WTC11 (cell line): ENCODE results near the gene SCAI. TPM values are rescaled to one million over a fixed set of nuclear protein-coding genes. Genes with fewer than 3 reads are reported as not detected.

ENCODE experiments used
- ATAC-seq: fragments of 200-7000 bp; cut with Tn5 transposase; 2 replicates; pipeline ENCODE4 v1.10.0; 2021; ENCODE audit warnings: mild to moderate bottlenecking, moderate library complexity
- CTCF ChIA-PET: fragments of 300-600 bp; sonication (Branson Sonifier 250); formaldehyde crosslinking; loops from one replicate; lab custom pipeline; 2021; ENCODE audit warnings: antibody characterized with exemption; lab: Charles Lee
- POLR2A ChIA-PET: fragments of 350-600 bp; sonication (Branson Sonifier 250); formaldehyde crosslinking; loops from one replicate; lab custom pipeline; 2021; ENCODE audit warnings: antibody characterized with exemption; lab: Charles Lee
- DNase-seq: peaks from one replicate; pipeline ENCODE4 v3.0.0; 2021; ENCODE audit warnings: low spot score
- H3K27ac Mint-ChIP-seq: 2 replicates; pipeline ENCODE4 v1.8.0; 2021; ENCODE audit warnings: mixed read lengths
- H3K27me3 Mint-ChIP-seq: 2 replicates; pipeline ENCODE4 v1.8.0; 2021; ENCODE audit warnings: low read depth, mild to moderate bottlenecking, moderate library complexity, mixed read lengths
- H3K36me3 Mint-ChIP-seq: 2 replicates; pipeline ENCODE4 v1.8.0; 2021; ENCODE audit warnings: mixed read lengths
- H3K4me1 Mint-ChIP-seq: 2 replicates; pipeline ENCODE4 v1.8.0; 2022; ENCODE audit warnings: mixed read lengths
- H3K4me3 Mint-ChIP-seq: 2 replicates; pipeline ENCODE4 v1.8.0; 2021; ENCODE audit warnings: mild to moderate bottlenecking, moderate library complexity, mixed read lengths
- H3K9me3 Mint-ChIP-seq: 2 replicates; pipeline ENCODE4 v1.8.0; 2021; ENCODE audit warnings: mixed read lengths
- KAT7 ChIP-seq: sonication (generic); formaldehyde crosslinking; IDR thresholded peaks from 2 replicates; pipeline ENCODE4 v1.8.1; 2023; ENCODE audit warnings: missing genetic modification reagents, mild to moderate bottlenecking, borderline replicate concordance
- MYBL2 ChIP-seq: sonication (generic); formaldehyde crosslinking; IDR thresholded peaks from 2 replicates; pipeline ENCODE4 v1.8.1; 2023; ENCODE audit warnings: mild to moderate bottlenecking, moderate library complexity, missing genetic modification reagents
- OVOL2 ChIP-seq: fragments of 250-450 bp; sonication (Bioruptor Pico); IDR thresholded peaks from 2 replicates; pipeline ENCODE4 v1.9.0; 2021; ENCODE audit warnings: mild to moderate bottlenecking, borderline replicate concordance
- SMAD4 ChIP-seq: sonication (generic); formaldehyde crosslinking; IDR thresholded peaks from 2 replicates; pipeline ENCODE4 v1.8.0; 2022; ENCODE audit warnings: mild to moderate bottlenecking, missing genetic modification reagents
- TEAD1 ChIP-seq: sonication (generic); formaldehyde crosslinking; IDR thresholded peaks from 2 replicates; pipeline ENCODE4 v1.8.0; 2022; ENCODE audit warnings: mild to moderate bottlenecking, missing genetic modification reagents
- TEAD4 ChIP-seq: sonication (generic); formaldehyde crosslinking; IDR thresholded peaks from 2 replicates; pipeline ENCODE4 v1.8.0; 2022; ENCODE audit warnings: mild to moderate bottlenecking, missing genetic modification reagents
- ZNF138 ChIP-seq: sonication (generic); formaldehyde crosslinking; conservative IDR thresholded peaks from 2 replicates; pipeline ENCODE4 v1.8.1; 2022; ENCODE audit warnings: mild to moderate bottlenecking, moderate library complexity, missing genetic modification reagents
- ZNF263 ChIP-seq: sonication (generic); formaldehyde crosslinking; IDR thresholded peaks from 2 replicates; pipeline ENCODE4 v1.8.1; 2022; ENCODE audit warnings: low read depth, mild to moderate bottlenecking, moderate library complexity, missing genetic modification reagents
- ZNF317 ChIP-seq: sonication (generic); formaldehyde crosslinking; IDR thresholded peaks from 2 replicates; pipeline ENCODE4 v1.8.1; 2023; ENCODE audit warnings: low read depth, mild to moderate bottlenecking, moderate library complexity, missing genetic modification reagents, borderline replicate concordance
- total RNA-seq: library from RNA; stranded (reverse); gene quantifications from 3 replicates; pipeline ENCODE4 v1.2.3, GENCODE V29; 2021
- TF ChIP-seq, protein P1 (sequence below): fragments of 250-450 bp; sonication (Bioruptor Pico); IDR thresholded peaks from 2 replicates; pipeline ENCODE4 v1.9.0; 2021; ENCODE audit warnings: mild to moderate bottlenecking
- TF ChIP-seq, protein P2 (sequence below): sonication (generic); formaldehyde crosslinking; conservative IDR thresholded peaks from 2 replicates; pipeline ENCODE4 v1.8.1; 2022; ENCODE audit warnings: mild to moderate bottlenecking, missing genetic modification reagents
- TF ChIP-seq, protein P3 (sequence below): sonication (generic); formaldehyde crosslinking; IDR thresholded peaks from 2 replicates; pipeline ENCODE4 v1.8.0; 2022; ENCODE audit warnings: mild to moderate bottlenecking, missing genetic modification reagents
- TF ChIP-seq, protein P4 (sequence below): sonication (generic); formaldehyde crosslinking; IDR thresholded peaks from 2 replicates; pipeline ENCODE4 v1.8.0; 2022; ENCODE audit warnings: missing genetic modification reagents
- TF ChIP-seq, protein P5 (sequence below): sonication (generic); formaldehyde crosslinking; IDR thresholded peaks from 2 replicates; pipeline ENCODE4 v1.8.1; 2023; ENCODE audit warnings: mild to moderate bottlenecking, moderate library complexity, missing genetic modification reagents
- TF ChIP-seq, protein P6 (sequence below): sonication (generic); formaldehyde crosslinking; IDR thresholded peaks from 2 replicates; pipeline ENCODE4 v1.8.1; 2022; ENCODE audit warnings: mild to moderate bottlenecking, moderate library complexity, missing genetic modification reagents

The SCAI gene
- total RNA-seq, 1 experiment from 2014 or later = 20.4 TPM

DNA sequence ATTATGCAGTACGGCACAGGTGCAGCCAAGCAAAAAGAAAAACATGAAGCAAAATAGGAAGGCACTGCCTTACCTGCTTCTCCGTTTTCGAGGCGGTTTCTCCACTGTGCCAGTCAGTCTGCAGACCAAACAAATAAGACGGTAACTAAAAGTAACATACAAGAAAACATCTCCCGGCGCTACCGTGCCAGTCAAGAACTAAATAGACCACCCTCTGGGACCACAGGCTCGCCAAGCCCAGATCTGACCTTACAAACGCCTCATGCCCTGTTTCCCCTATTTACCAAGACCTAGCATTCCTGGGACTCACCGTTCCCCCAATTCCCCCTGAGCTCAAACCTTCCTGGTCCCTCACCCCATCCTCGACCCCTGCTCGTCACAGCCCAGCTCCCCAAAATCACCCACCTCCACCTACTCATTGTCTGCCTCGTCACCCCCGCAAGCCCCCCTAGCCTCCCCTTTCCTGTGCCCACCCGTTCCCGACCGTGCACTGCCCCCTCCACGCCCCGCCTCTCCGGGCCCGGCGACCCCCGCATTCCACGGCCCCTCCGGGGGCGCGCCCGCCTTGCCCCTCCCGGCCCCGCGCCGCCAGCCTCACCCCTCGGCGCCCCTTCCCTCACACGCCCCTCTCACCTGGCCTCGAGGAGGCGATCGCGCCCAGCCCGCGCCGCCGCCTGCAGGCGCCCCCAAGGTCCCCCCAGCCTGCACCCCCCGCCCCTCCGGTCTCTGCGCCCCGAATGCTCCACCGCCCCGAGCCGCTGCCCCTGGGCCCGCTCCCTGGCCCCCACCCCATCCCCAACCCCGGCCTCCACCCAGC lies 560 bp downstream of the SCAI start:
- Mint-ChIP-seq H3K36me3 (peaks cover 15% of the 10 kb centered on the region), H3K9me3 (no peaks in the 10 kb centered on the region), H3K4me1 (peaks cover 14% of the 10 kb centered on the region), H3K27ac (peak overlapping the region; percentile 95), H3K27me3 (no peaks in the 10 kb centered on the region), H3K4me3 (peak overlapping the region; percentile 96)
- CTCF ChIA-PET = interaction anchor here (0.5 to 2.0 kb wide), 16 partner anchors 9 to 603 kb away, joined by 3 to 7 read pairs (median 4); partner anchors contain the start of gene ARPC5L
- POLR2A ChIA-PET = interaction anchor here (0.5 to 1.0 kb wide), 4 partner anchors 99 to 800 kb away, joined by 3 read pairs; partner anchors contain the start of gene HSPA5
- TF ChIP-seq SMAD4 (CRISPR knock-in tag) (no peak), MYBL2 (0 out of 2 replicates have a peak, but pooled peaks have one; percentile 11)
- ATAC-seq (peak; percentile 21), DNase-seq (peak; percentile 61)

DNA sequence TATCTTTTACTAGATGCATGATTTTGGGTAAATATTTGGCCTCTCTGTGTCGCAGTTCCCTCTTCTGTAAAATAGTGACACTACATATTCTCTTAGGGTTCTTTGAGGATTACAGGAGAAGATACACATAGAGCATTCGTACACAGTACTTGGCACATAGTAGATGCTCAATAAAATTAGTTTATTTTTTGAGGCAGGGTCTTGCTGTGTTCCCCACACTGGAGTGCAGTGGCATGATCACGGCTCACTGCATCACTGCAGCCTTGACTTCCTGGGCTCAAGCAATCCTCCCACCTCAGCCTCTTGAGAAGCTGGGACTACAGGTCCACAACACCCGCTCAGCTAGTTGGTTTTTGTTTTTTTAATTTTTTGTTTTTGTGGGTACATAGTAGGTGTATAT lies 1.6 kb downstream of the SCAI start:
- ChIA-PET CTCF (interaction anchor here (0.6 to 1.5 kb wide), 2 partner anchors 10 to 84 kb away, joined by 3 to 7 read pairs; no protein-coding TSS in a partner anchor), POLR2A (no interaction called here)
- Mint-ChIP-seq H3K27me3 (no peaks in the 10 kb centered on the region), H3K4me3 (peak overlapping the region; percentile 96), H3K9me3 (no peaks in the 10 kb centered on the region), H3K27ac (no peak overlapping the region), H3K36me3 (peaks cover 18% of the 10 kb centered on the region), H3K4me1 (peaks cover 14% of the 10 kb centered on the region)
- DNase-seq (no peak), ATAC-seq (no peak)
- TF ChIP-seq, protein P1, sequence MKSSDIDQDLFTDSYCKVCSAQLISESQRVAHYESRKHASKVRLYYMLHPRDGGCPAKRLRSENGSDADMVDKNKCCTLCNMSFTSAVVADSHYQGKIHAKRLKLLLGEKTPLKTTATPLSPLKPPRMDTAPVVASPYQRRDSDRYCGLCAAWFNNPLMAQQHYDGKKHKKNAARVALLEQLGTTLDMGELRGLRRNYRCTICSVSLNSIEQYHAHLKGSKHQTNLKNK (CRISPR knock-in tag) = no peak
- TF ChIP-seq, protein P2, sequence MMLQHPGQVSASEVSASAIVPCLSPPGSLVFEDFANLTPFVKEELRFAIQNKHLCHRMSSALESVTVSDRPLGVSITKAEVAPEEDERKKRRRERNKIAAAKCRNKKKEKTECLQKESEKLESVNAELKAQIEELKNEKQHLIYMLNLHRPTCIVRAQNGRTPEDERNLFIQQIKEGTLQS (CRISPR knock-in tag) = no peak
- TF ChIP-seq ZNF263 (CRISPR knock-in tag) (no peak), ZNF317 (CRISPR knock-in tag) (no peak), TEAD4 (no peak), TEAD1 (CRISPR knock-in tag) (no peak), OVOL2 (no peak), KAT7 (no peak), ZNF138 (CRISPR knock-in tag) (no peak)
- TF ChIP-seq, protein P3, sequence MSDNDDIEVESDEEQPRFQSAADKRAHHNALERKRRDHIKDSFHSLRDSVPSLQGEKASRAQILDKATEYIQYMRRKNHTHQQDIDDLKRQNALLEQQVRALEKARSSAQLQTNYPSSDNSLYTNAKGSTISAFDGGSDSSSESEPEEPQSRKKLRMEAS (CRISPR knock-in tag) = no peak
- TF ChIP-seq, protein P4, sequence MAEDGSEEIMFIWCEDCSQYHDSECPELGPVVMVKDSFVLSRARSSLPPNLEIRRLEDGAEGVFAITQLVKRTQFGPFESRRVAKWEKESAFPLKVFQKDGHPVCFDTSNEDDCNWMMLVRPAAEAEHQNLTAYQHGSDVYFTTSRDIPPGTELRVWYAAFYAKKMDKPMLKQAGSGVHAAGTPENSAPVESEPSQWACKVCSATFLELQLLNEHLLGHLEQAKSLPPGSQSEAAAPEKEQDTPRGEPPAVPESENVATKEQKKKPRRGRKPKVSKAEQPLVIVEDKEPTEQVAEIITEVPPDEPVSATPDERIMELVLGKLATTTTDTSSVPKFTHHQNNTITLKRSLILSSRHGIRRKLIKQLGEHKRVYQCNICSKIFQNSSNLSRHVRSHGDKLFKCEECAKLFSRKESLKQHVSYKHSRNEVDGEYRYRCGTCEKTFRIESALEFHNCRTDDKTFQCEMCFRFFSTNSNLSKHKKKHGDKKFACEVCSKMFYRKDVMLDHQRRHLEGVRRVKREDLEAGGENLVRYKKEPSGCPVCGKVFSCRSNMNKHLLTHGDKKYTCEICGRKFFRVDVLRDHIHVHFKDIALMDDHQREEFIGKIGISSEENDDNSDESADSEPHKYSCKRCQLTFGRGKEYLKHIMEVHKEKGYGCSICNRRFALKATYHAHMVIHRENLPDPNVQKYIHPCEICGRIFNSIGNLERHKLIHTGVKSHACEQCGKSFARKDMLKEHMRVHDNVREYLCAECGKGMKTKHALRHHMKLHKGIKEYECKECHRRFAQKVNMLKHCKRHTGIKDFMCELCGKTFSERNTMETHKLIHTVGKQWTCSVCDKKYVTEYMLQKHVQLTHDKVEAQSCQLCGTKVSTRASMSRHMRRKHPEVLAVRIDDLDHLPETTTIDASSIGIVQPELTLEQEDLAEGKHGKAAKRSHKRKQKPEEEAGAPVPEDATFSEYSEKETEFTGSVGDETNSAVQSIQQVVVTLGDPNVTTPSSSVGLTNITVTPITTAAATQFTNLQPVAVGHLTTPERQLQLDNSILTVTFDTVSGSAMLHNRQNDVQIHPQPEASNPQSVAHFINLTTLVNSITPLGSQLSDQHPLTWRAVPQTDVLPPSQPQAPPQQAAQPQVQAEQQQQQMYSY (CRISPR knock-in tag) = no peak
- TF ChIP-seq, protein P5, sequence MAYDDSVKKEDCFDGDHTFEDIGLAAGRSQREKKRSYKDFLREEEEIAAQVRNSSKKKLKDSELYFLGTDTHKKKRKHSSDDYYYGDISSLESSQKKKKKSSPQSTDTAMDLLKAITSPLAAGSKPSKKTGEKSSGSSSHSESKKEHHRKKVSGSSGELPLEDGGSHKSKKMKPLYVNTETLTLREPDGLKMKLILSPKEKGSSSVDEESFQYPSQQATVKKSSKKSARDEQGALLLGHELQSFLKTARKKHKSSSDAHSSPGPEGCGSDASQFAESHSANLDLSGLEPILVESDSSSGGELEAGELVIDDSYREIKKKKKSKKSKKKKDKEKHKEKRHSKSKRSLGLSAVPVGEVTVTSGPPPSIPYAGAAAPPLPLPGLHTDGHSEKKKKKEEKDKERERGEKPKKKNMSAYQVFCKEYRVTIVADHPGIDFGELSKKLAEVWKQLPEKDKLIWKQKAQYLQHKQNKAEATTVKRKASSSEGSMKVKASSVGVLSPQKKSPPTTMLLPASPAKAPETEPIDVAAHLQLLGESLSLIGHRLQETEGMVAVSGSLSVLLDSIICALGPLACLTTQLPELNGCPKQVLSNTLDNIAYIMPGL (CRISPR knock-in tag) = no peak
- TF ChIP-seq, protein P6, sequence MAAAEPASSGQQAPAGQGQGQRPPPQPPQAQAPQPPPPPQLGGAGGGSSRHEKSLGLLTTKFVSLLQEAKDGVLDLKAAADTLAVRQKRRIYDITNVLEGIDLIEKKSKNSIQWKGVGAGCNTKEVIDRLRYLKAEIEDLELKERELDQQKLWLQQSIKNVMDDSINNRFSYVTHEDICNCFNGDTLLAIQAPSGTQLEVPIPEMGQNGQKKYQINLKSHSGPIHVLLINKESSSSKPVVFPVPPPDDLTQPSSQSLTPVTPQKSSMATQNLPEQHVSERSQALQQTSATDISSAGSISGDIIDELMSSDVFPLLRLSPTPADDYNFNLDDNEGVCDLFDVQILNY (CRISPR knock-in tag) = no peak
